GM12878 (cell line): ENCODE results near the gene DENND1A.

Experiments used
- FOXK2 ChIP-seq: fragments of 450-650 bp; IDR thresholded peaks from 2 replicates; pipeline ENCODE4 v1.6.1; 2017; ENCODE audit warnings: mild to moderate bottlenecking, moderate library complexity
- JUNB ChIP-seq: IDR thresholded peaks from 2 replicates; pipeline ENCODE4 v1.6.1; 2016; ENCODE audit warnings: antibody characterized with exemption, mild to moderate bottlenecking
- JUND ChIP-seq: IDR thresholded peaks from 2 replicates; pipeline ENCODE4 v1.6.1; 2012; ENCODE audit warnings: low read depth, mild to moderate bottlenecking, low read length, improper control_type of control experiment, moderate library complexity
- MXI1 ChIP-seq: fragments of 150-350 bp; IDR thresholded peaks from 2 replicates; pipeline ENCODE4 v1.6.1; 2011; ENCODE audit warnings: low read depth, mild to moderate bottlenecking, inconsistent platforms, low read length, improper control_type of control experiment
- NKRF ChIP-seq: fragments of 450-650 bp; conservative IDR thresholded peaks from 2 replicates; pipeline ENCODE4 v1.6.1; 2017; ENCODE audit warnings: mild to moderate bottlenecking, moderate library complexity
- TF ChIP-seq, protein P1 (sequence below), 3 experiments: IDR thresholded peaks in 2 of 3; conservative IDR thresholded peaks in 1 of 3; 2 replicates each; pipeline ENCODE4 v1.5.1; 2011; ENCODE audit warnings: low read depth in 3 of 3, low read length in 3 of 3, mild to moderate bottlenecking in 3 of 3, control low read depth in 2 of 3, moderate library complexity in 2 of 3, inconsistent platforms in 1 of 3, mixed read lengths in 1 of 3; ENCODE audit not compliant: control insufficient read depth in 2 of 3, insufficient read depth in 1 of 3; ENCODE audit errors: extremely low read depth in 1 of 3

DNA sequence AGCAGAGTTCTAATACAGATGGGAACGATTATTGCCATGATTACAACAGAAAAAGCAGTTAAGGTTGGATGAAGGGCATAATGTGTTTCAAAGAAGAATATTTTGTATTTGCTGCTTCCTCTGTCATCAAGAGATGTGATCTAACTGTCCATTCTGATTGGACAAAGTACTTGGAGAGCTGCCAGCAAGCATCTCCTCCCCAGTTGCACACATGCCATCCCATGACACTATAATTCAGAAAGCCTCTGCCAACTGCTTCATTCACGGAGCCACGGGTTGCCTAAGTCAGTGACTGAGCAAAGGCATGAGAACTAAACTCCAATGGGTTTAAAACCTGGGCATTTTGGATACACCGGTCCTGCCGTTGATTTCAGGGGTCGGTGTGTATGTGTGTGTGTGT, 320.1 kb downstream of the DENND1A start:
- no peak for TF ChIP-seq NKRF
- TF ChIP-seq, protein P1, sequence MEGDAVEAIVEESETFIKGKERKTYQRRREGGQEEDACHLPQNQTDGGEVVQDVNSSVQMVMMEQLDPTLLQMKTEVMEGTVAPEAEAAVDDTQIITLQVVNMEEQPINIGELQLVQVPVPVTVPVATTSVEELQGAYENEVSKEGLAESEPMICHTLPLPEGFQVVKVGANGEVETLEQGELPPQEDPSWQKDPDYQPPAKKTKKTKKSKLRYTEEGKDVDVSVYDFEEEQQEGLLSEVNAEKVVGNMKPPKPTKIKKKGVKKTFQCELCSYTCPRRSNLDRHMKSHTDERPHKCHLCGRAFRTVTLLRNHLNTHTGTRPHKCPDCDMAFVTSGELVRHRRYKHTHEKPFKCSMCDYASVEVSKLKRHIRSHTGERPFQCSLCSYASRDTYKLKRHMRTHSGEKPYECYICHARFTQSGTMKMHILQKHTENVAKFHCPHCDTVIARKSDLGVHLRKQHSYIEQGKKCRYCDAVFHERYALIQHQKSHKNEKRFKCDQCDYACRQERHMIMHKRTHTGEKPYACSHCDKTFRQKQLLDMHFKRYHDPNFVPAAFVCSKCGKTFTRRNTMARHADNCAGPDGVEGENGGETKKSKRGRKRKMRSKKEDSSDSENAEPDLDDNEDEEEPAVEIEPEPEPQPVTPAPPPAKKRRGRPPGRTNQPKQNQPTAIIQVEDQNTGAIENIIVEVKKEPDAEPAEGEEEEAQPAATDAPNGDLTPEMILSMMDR (IDR thresholded peaks at IDR 0.05 in 2 of 3, conservative IDR thresholded peaks at IDR 0.05 in 1 of 3; ENCODE audit: control insufficient read depth in 2 of 3, extremely low read depth in 1 of 3, insufficient read depth in 1 of 3, low read depth in 3 of 3, low read length in 3 of 3) = no peak
- no peak for TF ChIP-seq FOXK2
- TF ChIP-seq MXI1 = no peak
- no peak for TF ChIP-seq JUNB
- no peak for TF ChIP-seq JUND
